NCI-H187 (cell line): ENCODE data around the gene MIB2.
"Not testable (repeated sequence)": the region's sequence is repeated elsewhere in the genome, so short reads cannot be mapped to it uniquely, and the experiment has no call there.

Experiments used
- DNase-seq, 2 experiments: peaks; one replicate each; lab custom pipeline; 2025; lab: John Stamatoyannopoulos, UW

Gene MIB2

DNA sequence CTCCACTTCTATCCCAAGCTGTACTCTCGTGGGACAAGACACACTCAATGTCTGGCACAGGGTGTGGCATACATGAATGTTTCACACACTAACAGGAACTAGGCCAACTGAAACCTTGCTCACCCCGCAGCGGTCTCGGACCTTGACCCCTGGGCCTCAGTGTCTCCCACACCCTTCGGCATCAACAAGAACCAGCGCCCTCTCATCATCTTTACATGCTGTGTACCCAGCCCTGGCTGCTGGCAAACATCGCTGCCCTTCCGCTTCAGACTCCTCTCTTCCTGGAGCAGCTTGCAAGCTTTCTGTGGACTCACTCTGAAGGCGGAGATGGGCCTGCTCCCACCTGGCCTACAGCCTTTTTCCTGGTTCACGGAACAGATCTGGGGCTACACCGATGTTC lies 33.0 kb downstream of the MIB2 start:
- DNase-seq = not testable (repeated sequence)

DNA sequence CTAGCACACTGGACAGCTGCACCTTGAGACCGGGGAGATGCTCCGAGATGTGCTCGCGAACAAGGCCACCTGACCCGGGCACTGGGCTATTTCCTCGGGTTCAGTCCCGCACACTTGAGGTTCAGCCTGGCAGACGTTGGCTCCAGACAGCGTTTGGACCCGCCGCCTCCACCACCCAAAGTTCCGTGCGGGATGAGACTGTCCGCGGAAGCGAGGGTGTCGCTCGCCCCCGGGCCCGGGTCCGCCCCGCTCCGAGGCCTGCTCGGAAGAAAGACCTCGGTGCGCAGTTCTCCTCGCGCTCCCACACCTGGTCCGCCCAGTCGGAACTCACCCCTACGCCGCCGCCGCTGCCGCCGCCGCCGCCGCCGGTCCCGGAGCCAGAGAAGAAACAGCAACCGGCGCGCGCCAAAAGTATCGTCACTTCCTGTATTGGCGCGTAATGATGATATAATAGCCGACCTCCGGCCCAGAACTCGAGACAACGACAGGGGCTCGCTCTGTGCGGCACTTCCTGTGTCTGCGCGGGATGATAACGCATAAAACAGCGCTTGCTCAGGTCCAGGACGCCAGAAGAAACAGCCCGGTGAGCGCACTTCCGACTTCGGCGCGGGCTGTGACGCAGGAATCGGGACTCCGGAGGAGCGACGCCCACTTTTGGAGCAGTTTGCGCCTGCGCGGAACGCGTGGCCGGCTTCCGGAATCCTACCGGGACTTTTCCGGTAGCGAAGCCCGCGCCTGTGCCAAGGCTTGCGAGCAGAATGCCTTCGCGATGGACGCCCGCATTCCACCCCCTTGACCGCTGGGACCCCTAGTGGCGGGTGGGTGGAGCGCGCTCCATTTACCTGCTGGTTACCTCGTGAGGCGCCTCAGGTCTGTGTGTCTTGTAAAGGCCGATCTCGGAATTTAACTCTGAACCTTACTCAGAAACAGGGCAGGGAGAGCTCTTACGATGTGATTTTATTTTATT lies 43.6 kb downstream of the MIB2 start, which contains the start of gene CDK11B:
Gene CDK11B, minus strand, starts transcription at position 422 of the 967 bp plus-strand sequence. CDS start 1,519 bp downstream, outside the sequence.
- peak; percentile 79 to 83 for DNase-seq

DNA sequence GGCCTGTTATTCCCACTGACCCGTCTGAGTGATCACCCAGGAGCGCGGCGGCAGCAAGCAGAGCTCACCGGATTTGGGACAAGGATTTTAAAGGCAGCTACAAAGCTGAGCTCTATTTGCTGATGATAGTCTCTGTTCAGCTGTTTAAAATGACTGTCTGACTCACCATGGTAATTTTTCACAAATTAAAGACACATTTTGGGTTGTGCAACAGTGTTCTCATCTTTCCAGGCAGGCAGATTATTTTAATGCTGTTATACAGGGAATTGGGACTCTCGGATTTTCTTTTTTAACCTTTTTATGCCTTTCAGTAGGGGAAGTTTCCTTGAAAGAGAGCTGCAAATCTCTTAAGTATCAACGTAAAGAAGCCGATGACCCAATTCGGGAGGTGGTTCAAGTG lies 47.1 kb downstream of the MIB2 start:
- not testable (repeated sequence) for DNase-seq

DNA sequence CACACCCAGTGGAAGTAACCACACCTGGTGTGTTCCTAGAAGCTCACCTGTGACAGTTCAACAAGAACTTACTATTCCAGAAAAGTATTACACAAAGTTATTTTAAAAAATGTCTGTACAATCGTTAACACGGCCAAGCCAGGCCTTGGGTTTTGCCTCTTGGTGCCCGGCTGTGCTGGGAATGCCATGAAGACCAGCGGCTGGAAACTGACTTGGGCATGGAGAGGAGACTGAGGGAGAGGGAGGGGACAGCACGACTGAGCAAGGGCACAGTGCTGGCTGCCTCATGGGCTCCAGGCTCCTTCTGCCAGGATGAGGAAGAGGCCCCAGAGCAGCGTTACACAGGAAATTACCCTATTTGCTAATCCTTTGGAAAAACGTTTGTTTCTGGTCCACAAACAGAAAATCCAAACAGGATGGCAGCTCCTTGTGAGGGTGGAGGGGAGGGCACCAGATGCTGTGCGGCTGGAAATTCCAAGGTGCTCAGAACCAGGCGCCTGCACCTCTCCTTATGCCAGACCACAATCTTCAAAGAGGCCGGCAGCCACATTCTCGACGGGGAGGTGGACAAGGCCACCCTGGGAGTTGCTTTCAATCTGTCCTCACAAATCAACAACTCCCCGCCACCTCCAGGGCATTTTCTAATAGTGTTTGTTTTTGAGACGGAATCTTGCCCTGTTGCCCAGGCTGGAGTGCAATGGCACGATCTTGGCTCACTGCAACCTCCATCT lies 47.7 kb downstream of the MIB2 start:
- not testable (repeated sequence) for DNase-seq

DNA sequence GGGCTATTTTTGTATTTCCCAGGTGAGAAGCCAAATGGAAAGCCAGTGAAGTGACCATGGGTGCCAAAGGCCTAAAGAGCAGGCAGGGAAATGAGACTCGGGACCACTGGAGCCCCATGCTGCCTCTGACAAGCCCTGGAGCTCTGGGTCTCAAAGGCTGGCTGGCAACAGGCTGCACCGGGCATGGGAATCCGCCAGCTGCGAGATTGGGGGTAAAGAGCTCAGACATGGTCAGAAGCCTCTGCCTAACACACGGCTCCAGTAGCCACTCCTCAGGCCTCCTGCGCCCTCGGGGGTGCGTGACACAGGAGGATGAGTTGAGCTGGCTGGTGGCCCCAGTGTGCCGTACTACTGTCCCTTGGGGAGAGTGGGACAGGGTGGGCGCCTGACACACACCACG lies 49.0 kb downstream of the MIB2 start:
- not testable (repeated sequence) for DNase-seq

DNA sequence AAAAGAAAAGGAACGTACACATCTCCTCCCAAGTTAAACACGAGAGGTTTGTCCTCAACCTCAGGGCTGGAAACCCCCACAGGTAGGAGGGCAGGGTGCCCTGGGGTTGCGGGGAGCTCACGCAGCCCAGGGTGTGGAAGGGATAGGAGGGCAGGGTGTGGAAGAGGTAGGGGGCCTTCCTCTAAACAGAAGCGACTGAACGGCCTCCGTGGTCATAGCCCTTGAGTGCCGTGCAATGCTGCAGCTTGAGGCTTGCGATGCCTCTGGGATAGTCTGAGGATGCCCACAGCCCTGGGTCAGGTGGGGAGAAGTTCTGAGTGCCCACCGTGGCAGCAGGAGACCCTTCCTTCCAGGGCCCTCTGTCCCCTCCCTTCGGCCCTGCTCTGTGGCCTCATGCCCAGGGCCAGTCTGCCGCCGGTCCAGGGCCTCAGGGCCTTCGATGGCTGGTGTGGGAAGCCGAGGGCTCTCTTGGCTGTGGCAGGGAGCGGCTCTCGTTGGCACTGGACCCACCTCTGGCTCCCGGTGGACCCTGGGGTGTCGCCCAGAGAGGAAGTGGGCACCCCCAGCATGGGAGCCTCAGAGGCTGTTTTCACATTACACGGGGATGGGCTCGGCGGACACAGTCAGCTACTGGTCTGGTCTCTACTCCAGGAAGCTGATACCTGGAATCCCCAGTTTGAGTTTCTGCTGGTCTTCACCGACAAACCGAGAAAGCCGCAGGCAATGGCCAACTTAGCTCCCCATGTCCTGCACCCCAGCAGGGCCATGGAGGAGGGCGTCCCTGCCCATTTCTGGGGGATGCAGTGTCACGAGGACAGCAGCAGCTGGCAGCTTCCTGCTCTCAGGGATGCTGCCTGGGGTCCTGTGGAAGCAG lies 49.9 kb downstream of the MIB2 start:
- DNase-seq = no peak

DNA sequence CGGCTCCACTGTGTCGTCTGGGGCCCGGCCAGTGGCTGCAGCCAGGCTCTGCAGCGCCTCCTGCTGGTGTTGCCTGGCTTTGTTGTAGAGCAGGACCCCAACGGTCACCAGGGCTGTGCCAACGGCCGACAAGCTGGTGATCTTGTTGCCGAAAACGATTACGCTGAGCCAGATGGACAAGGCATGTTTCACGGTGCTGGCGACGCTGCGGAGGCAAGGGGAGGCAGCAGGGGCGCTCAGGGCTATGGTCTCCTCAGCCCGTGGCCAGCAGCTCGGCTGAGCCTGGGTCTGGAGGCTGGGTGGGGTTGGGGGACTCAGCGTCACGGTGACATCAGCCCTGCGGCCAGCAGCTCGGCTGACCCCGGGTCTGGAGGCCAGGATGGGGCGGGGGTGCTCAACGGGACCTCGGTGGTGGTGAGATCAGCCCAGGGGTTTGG lies 50.5 kb downstream of the MIB2 start:
- no peak for DNase-seq

DNA sequence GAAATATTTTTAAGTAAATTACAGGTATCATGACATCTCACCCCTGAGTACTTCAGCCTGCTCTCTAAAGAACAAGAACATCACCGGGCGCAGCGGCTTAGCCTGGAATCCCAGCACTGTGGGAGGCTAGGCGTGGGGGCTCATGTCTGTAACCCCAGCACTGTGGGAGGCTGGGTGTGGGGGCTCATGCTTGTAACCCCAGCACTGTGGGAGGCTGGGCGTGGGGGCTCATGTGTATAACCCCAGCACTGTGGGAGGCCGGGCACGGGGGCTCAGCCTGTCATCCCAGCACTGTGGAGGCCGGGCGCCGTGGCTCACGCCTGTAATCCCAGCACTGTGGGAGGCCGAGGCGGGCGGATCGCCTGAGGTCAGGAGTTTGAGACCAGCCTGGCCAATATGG lies 51.2 kb downstream of the MIB2 start:
- DNase-seq = no peak

DNA sequence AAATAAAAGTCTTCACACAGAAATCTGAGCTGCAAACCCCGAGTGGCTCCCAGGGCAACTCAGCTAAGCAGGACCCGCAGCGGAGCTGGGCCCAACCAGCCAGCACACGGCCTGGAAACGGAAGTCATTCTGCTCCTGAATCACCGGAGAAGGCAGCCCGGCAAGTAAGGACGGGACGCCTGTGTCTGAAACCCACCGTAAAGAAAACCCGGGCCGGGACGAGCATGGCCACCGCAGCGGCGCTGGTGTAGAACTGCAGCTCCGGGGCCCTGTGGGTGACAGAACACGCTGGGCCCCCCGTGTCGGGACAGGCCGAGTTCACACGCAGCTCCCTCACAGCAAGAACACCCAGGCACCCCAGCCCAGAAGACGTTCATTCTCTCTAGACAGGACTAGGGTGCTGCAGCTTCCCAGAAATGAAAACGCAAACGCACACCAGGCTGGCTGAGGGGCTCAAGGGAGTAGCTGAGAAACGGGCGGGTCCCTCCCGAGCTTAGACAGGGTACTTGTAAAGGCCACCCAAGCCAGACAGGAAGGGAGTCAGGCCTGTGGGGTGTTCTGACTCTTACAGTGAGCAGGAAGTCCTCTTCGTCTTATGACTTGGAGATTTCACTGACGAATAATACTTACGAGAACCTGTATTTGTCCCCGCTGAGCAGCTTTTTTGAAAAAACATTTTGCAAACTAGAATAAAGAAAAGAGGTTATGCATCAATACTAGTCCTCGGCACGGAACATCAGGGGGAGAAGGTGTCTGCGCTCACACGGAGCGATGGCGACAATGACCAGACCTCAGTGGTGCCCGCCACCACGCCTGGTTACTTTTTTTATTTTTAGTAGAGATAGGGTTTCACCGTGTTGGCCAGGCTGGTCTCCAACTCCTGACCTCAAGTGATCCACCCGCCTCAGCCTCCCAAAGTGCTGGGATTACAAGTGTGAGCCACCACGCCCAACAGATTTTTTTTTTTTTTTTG lies 54.5 kb downstream of the MIB2 start:
- DNase-seq = no peak

DNA sequence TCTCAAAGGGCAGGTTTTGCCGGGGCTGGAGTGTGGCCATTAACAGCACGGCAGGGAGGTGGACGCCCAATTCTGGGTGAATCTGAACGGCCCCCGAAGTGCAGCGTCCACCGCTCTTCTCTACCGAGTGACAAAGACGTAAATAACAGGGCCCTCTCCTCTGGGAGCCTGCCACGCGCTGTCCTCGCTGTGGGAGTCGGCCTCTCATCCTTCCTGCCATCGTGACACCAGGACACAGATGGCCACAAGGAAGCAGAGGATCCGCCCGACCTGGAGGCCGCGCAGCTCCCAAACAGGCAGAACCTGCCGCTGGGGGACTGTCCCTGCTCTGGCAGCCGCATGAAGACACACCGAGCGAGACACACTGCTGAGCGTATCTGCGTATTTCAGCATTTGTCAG lies 55.6 kb downstream of the MIB2 start:
- DNase-seq = no peak

DNA sequence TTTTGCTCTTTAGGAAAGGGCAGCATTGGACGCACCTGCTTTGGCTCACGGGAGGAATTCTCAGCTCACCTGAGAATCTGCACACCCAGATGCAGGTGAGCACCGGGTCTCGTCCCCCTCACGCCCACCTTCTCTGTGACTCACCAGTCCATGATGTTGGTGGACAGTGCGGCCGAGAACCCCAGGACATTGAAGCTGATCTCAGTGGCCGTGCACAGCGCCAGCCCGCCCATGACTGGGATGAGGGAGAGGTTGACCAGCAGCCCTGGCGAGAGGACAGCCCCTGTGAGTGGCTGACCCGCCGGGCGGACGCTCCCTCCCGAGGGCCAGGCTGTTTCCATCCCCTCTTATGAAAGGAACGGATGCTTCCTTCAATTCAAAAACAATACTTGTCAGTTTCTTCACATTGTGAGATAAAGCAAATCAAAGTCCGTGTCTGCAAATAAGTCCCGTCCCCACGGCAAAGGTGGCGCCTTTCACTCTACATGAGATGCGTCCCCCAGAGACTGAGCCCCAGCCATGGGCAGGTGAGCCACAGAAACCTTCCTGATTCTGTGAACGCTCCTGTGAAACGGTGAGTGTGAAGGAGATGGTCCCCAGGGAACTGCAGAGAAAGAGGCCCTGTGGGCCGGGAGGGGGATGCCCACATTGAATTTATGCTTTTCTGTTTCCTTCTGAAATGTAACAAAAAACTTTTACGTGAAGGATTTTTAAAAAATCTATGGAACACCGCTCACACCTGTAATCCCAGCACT lies 56.2 kb downstream of the MIB2 start:
- no peak for DNase-seq

DNA sequence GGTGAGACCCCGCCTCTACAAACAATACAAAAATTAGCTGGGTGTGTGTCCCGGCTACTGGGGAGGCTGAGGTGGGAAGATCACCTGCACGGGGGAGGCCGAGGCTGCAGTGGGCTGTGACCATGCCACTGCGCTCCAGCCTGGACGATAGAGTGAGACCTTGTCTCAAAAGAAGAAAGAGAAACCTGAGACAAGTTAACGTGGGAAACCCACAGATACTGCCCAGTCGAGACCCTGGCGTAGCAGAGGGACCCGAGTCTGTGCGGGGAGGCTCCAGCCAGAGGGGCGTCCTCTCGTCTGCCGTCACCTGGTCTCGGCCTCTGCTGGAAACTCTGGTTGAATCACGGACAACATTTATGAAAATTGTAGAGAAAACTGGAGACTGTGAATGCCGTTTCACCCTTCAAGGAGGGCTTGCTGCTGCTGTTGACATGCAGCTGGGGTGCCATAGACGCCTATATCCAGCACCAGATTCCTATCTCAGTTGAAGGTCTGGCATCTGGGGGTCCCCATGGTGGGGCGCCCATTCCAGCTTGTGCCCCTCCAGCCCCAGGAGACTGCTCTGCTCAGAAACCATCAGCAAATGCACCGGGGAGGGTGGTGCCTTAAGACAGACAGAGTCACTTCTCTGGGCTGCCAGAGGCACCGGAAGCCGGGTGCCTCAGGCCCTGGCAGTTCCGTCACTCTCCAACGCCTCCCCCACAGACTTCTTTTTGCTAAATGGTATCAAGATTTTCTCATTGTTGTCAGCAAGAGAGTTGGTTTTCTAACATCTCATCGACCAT lies 57.1 kb downstream of the MIB2 start:
- DNase-seq = no peak

DNA sequence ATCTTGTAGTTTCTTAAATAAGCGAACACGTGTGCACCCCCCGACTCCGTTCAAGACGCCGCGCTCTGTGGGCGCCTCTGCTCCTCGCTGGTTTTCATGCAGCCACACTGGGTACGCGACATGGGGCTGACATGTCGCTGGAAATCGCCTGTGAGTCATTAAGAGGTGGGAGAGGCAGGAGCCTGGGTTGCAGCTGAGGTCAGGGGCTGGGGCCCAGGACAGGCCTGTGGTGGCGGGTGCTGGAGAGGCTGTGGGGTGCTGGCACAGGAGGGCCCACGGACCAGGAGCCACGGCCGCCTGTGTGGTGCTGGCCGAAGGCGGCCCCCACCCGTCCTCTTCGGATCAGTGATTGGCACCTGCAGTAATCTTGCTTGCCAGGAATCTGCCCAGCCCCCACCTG lies 59.5 kb downstream of the MIB2 start:
- not testable (repeated sequence) for DNase-seq

DNA sequence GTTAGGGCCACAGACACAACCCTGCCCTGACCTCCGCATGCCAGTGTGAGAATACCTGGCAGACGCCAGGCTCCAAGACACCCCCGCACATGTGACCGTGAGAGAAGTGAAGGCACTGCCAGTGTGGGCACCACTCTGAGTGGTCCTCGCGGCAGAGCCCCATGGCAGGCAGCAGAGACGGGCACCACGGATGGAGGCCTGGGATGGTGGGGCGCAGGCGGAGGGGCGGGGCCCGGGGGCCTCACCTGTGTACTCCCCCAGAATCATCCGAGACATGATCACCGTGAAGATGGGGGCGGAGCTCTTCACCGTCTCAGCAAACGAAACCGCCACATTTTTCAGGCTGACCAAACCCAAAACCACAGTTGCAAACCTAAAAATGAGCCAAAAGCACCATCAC lies 59.9 kb downstream of the MIB2 start:
- DNase-seq = not testable (repeated sequence)

DNA sequence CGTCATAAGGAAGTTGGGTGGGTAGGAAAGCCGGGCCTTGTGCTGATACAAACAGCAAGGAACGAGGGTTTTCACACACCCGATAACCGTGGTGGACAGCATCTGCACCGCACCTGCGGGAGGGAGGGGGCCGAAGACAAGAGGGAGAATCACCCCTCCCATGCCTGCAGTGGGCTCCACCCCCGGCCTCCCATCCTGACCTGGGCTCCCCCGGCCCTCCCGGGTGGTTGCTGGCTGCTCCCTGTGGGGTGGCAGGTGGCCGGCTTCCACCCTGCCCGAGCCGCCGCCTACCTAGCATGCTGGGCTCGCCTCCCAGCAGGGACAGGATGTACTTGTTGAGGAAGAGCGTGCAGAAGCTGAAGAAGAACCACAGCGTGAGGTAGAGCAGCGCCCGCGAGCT lies 60.8 kb downstream of the MIB2 start:
- not testable (repeated sequence) for DNase-seq

DNA sequence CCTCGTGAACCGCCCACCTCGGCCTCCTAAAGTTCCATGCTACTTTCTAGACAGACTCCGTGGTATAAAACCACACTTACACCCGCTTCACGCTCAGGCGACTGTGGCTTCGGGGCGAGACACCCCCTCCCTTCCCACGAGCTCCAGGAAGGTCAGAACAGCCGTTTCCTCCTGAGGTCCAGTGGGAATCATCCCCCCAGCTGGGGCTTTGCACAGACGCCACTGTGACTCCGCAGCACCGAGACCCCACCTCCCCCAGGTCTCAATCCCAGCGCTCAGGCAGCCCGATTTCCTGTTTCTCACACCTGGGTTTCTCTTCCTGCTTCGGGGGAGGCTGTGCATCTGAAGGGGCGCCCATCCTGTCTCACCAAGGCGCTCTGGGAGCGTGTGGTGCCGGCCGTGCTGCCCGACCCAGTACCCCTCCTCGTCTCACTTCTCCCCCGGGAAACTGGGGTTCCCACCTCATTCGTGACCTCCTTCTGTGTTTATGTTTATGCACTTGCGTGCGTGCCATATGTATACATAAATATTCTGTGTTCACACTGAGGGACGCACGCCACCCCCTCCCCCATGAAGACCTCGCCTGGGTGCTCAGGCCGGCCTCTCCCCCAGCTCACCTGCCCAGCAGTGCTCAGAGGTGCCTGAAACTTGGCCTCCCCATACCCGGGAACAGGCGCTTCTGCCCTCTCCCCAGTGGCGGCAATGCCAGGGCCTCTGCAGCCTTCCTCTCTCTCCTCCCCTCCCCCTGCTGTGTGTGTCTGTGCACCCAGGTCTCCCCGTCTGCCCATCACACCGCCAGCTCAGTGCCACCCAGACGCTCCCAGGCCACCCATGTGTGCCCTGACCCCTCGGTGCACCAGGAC lies 62.6 kb downstream of the MIB2 start:
- DNase-seq = no peak

DNA sequence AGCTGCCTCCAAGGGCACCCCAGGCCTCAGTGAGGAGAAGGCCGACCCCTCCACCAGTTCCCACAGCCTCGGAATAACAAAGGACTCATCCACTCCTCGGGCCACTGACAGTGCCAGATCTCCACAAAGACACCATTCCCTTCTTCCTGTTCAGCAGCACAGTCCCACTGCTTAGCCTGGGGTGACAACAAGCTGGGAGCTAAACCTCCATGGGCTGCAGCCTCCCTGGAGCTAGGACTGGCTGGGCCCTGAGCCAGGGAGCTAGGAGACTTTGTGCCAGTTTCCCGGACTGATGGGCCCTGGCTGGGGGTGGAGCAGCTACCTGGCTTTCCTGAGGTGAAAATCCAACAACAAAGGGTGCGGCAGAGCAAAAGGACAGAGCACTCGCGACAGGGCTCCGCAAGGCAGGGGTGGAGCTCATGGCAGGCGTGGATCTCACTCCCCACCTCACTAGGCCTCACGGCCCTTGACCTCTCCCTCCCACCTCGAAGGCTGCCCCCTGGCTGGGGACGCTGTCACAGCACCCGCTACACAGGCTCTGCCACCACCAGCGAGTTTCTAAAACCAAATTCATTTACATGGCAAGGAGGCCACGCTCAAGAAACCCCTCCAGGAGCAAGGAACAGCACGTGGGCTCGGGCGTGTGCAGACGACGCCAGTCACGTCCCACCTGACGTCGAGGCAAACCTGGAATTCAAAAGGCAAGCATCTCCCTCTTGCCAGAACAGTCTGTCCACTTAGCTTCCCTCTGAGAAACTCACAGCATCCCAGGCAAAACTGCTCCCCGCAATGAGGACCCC lies 63.5 kb downstream of the MIB2 start:
- DNase-seq = no peak
